K562 (cell line): ENCODE data around the gene NECAB2. TPM values are rescaled to one million over a fixed set of nuclear protein-coding genes. Genes with fewer than 3 reads are reported as not detected.

Experiments
- ATAC-seq: fragments of 200-7000 bp; cut with Tn5 transposase; 3 replicates; pipeline ENCODE4 v1.9.1; 2020; ENCODE audit warnings: moderate library complexity
- BruUV-seq: library from RNA; stranded (reverse); fragments of 400-500 nt; replicated peaks from 2 replicates; lab custom pipeline; 2021; lab: Mats Ljungman, UMichigan
- CTCF ChIA-PET: fragments of 300-600 bp; formaldehyde crosslinking; extraction: SDS; loops from one replicate; lab custom pipeline; 2021; ENCODE audit warnings: low intra/inter-chr PET ratio; lab: Yijun Ruan, JAX
- POLR2A ChIA-PET: fragments of 300-600, 350-650 bp; sonication (Branson Sonifier 250); formaldehyde crosslinking; extraction: SDS; loops from one replicate; lab custom pipeline; 2021; ENCODE audit warnings: antibody characterized with exemption, inconsistent platforms; lab: Yijun Ruan, JAX
- DNase-seq, 4 experiments: peaks; one replicate each; pipeline versions ENCODE4 v3.0.0 to v3.0.0-alpha.2; 2011 to 2018; ENCODE audit warnings: low spot score in 3 of 4, mixed read lengths in 3 of 4; ENCODE audit errors: extremely low read depth in 1 of 4
- FAIRE-seq: peaks from 2 replicates; lab custom pipeline; 2011; peaks lifted over from hg19 to GRCh38; lab: Jason Lieb, UNC
- H2AFZ ChIP-seq: 2 replicates; pipeline ENCODE4 v1.6.0; 2011; ENCODE audit warnings: low read depth, low read length, control low read depth, inconsistent platforms
- H3K27ac ChIP-seq: fragments of 200-600 bp; 3 replicates; pipeline ENCODE4 v1.8.0; 2011; ENCODE audit warnings: low read depth, mild to moderate bottlenecking, control low read depth, inconsistent platforms, low read length, moderate library complexity, mixed read lengths; ENCODE audit errors: extremely low read depth
- H3K27me3 ChIP-seq, 2 experiments: fragments of 300-600 bp in 1 of 2; 2 replicates in 1 of 2; 3 replicates in 1 of 2; pipeline versions ENCODE4 v1.6.0 to v1.8.0; 2011; ENCODE audit warnings: inconsistent platforms in 2 of 2, low read length in 2 of 2, mild to moderate bottlenecking in 1 of 2, mixed read lengths in 1 of 2, moderate library complexity in 1 of 2; ENCODE audit not compliant: control insufficient read depth in 2 of 2, insufficient read depth in 2 of 2
- H3K36me3 ChIP-seq: fragments of 300-600 bp; 3 replicates; pipeline ENCODE4 v1.8.0; 2011; ENCODE audit warnings: mild to moderate bottlenecking, low read length, inconsistent platforms; ENCODE audit not compliant: control insufficient read depth, insufficient read depth
- H3K4me1 ChIP-seq, 2 experiments: fragments of 200-600 bp in 1 of 2; replicated peaks in 1 of 2; 2 replicates in 1 of 2; 3 replicates in 1 of 2; pipeline versions ENCODE4 v1.5.1 to v1.8.0; 2011; ENCODE audit warnings: inconsistent platforms in 2 of 2, low read length in 2 of 2, mild to moderate bottlenecking in 1 of 2, mixed read lengths in 1 of 2, moderate library complexity in 1 of 2; ENCODE audit not compliant: control insufficient read depth in 2 of 2, insufficient read depth in 2 of 2
- H3K4me2 ChIP-seq: 2 replicates; pipeline ENCODE4 v1.6.1; 2011; ENCODE audit warnings: low read length, control low read depth, inconsistent platforms, mixed read lengths; ENCODE audit not compliant: insufficient read depth
- H3K4me3 ChIP-seq: fragments of 200-600 bp; sonication (generic), shearing (Covaris generic); 2 replicates; pipeline ENCODE4 v1.5.1; 2016; ENCODE audit warnings: control low read depth, inconsistent platforms
- H3K79me2 ChIP-seq: fragments of 200-600 bp; 3 replicates; pipeline ENCODE4 v1.8.0; 2011; ENCODE audit warnings: low read length, inconsistent platforms; ENCODE audit not compliant: control insufficient read depth, insufficient read depth
- H3K9ac ChIP-seq, 2 experiments: 2 replicates each; pipeline versions ENCODE4 v1.6.0 to v1.6.1; 2011; ENCODE audit warnings: low read depth in 2 of 2, low read length in 2 of 2, control low read depth in 1 of 2, inconsistent platforms in 1 of 2, mild to moderate bottlenecking in 1 of 2, mixed read lengths in 1 of 2; ENCODE audit not compliant: insufficient read depth in 1 of 2
- H3K9me1 ChIP-seq: one replicate; pipeline ENCODE4 v1.6.0; 2011; ENCODE audit warnings: inconsistent platforms, mild to moderate bottlenecking, low read length, moderate library complexity; ENCODE audit not compliant: control insufficient read depth, insufficient read depth
- H3K9me3 ChIP-seq: replicated peaks from 2 replicates; pipeline ENCODE4 v1.5.1; 2011; ENCODE audit warnings: low read depth, low read length, inconsistent platforms; ENCODE audit not compliant: control insufficient read depth, insufficient read depth
- H4K20me1 ChIP-seq: replicated peaks from 2 replicates; pipeline ENCODE4 v1.6.1; 2011; ENCODE audit warnings: low read length, inconsistent platforms, mixed read lengths; ENCODE audit not compliant: control insufficient read depth, insufficient read depth
- ELK1 ChIP-seq: sonication (generic); formaldehyde crosslinking; IDR thresholded peaks from 2 replicates; pipeline ENCODE4 v1.8.1; 2022; ENCODE audit warnings: missing genetic modification reagents
- MAX ChIP-seq: sonication (generic); formaldehyde crosslinking; IDR thresholded peaks from 2 replicates; pipeline ENCODE4 v1.9.0; 2022; ENCODE audit warnings: mild to moderate bottlenecking, missing genetic modification reagents
- MCM5 ChIP-seq: fragments of 450-650 bp; IDR thresholded peaks from 2 replicates; pipeline ENCODE4 v1.6.1; 2016; ENCODE audit warnings: low read depth
- MXD1 ChIP-seq: fragments of 250-450 bp; sonication (Bioruptor Pico); IDR thresholded peaks from 2 replicates; pipeline ENCODE4 v1.8.0; 2021; ENCODE audit warnings: borderline replicate concordance, mild to moderate bottlenecking, moderate library complexity; ENCODE audit not compliant: poor library complexity, severe bottlenecking
- PCBP1 ChIP-seq: fragments of 200-400 bp; formaldehyde crosslinking; IDR thresholded peaks from 2 replicates; pipeline ENCODE4 v1.6.1; 2018; ENCODE audit warnings: mild to moderate bottlenecking, low read depth, low read length; ENCODE audit not compliant: poor library complexity, severe bottlenecking
- RBM39 ChIP-seq: fragments of 200-400 bp; formaldehyde crosslinking; optimal IDR thresholded peaks from 2 replicates; pipeline ENCODE3; 2018; ENCODE audit warnings: low read depth, low read length
- SREBF2 ChIP-seq: sonication (generic); formaldehyde crosslinking; IDR thresholded peaks from 2 replicates; pipeline ENCODE4 v1.4.0; 2020; ENCODE audit warnings: mild to moderate bottlenecking, missing genetic modification reagents
- ZBTB34 ChIP-seq: fragments of 250-450 bp; sonication (Bioruptor Pico); IDR thresholded peaks from 2 replicates; pipeline ENCODE4 v1.8.0; 2021; ENCODE audit warnings: mild to moderate bottlenecking, moderate library complexity
- ZBTB8A ChIP-seq: fragments of 450-650 bp; IDR thresholded peaks from 2 replicates; pipeline ENCODE4 v1.6.1; 2018; ENCODE audit warnings: mild to moderate bottlenecking, moderate library complexity; ENCODE audit not compliant: partially characterized antibody
- ZNF24 ChIP-seq: fragments of 450-650 bp; IDR thresholded peaks from 2 replicates; pipeline ENCODE4 v1.6.1; 2016
- WGBS: fragments of 100-300 bp; shearing (Covaris generic); methylation state at CpG from one replicate; pipeline ENCODE4 v1.1.6; 2016; ENCODE audit warnings: low coverage, mixed read lengths; ENCODE audit not compliant: insufficient coverage; ENCODE audit errors: missing lambda C conversion rate; 5-methylcytosine and 5-hydroxymethylcytosine counted together
- in situ Hi-C: fragments of 300-500 bp; cut with MboI; formaldehyde crosslinking; loops from 4 replicates; pipeline ENCODE4 v1.15.0; 2018; ENCODE audit warnings: inconsistent platforms, mixed read lengths
- intact Hi-C: fragments of 100-400 bp; cut with micrococcal nuclease; formaldehyde crosslinking; loops from 2 replicates; pipeline ENCODE4 v1.14.2; 2022
- polyA plus RNA-seq, 8 experiments: library from polyadenylated mRNA; depleted of rRNA in 4 of 8; stranded (reverse) in 5 of 8; unstranded in 3 of 8; fragments of >200 nt; fragmentation: Nextera tagmentation in 2 of 8; fragmentation: Illumina TruSeq in 1 of 8; extraction: Ambion mirVana in 2 of 8; extraction: Trizol in 1 of 8; gene quantifications; 2 replicates each; pipeline versions ENCODE4 v1.2.1 to v1.2.3, GENCODE V29; 2011 to 2014; ENCODE audit warnings: inconsistent platforms in 1 of 8, missing spikeins in 1 of 8
- total RNA-seq, 7 experiments: library from RNA; depleted of rRNA in 6 of 7; stranded (reverse); fragments of >200 nt in 6 of 7; fragmentation: Illumina TruSeq in 2 of 7; extraction: Trizol in 2 of 7; gene quantifications; 2 replicates each; pipeline versions ENCODE4 v1.2.1 to v1.2.3, GENCODE V29; 2011 to 2021; ENCODE audit warnings: low replicate concordance in 1 of 7

The NECAB2 gene
- total and polyA plus RNA-seq, 9 of the 15 experiments (the other 6 are each of a cell fraction or from before 2014, with no cell fraction given): 0.03 to 0.28 TPM; not detected in 7

- H3K9me3 ChIP-seq: no peaks in the 10 kb centered on the region
- TF ChIP-seq MCM5 (no peak), SREBF2 (no peak), ZBTB34 (CRISPR knock-in tag) (no peak), ELK1 (no peak), ZBTB8A (no peak), RBM39 (no peak), MAX (CRISPR knock-in tag) (no peak), MXD1 (CRISPR knock-in tag) (no peak), PCBP1 (no peak), ZNF24 (no peak)
- H3K27ac ChIP-seq: no peak overlapping the region
- no peak overlapping the region for H2AFZ ChIP-seq
- FAIRE-seq (no peak), DNase-seq (no peak), ATAC-seq (no peak)
- no peaks in the 10 kb centered on the region for H3K9me1 ChIP-seq
- ChIA-PET CTCF (interaction anchor here (1.1 kb wide), 1 partner anchor 102 kb away, joined by 4 read pairs; no protein-coding TSS in a partner anchor), POLR2A (interaction anchor here (0.6 kb wide), 2 partner anchors 7 to 314 kb away, joined by 3 to 4 read pairs; no protein-coding TSS in a partner anchor)
- no peak overlapping the region for H3K9ac ChIP-seq
- H3K4me3 ChIP-seq: no peak overlapping the region
- BruUV-seq: no TSS peak
- intact Hi-C loops (no loop called here), in situ Hi-C loops (no loop called here)
- peaks cover 0 to 32% of the 10 kb centered on the region in 2 experiments; a peak in 2 of 5 replicates for H3K4me1 ChIP-seq
- H3K27me3 ChIP-seq: no peaks in the 10 kb centered on the region
- WGBS: 82% methylated on average over 27 of the region's 29 CpGs
- H3K4me2 ChIP-seq: no peak overlapping the region
- peaks cover 11% of the 10 kb centered on the region for H4K20me1 ChIP-seq
- peaks cover 5% of the 10 kb centered on the region; the same call in 1 of the 3 replicates for H3K36me3 ChIP-seq
- no peaks in the 10 kb centered on the region for H3K79me2 ChIP-seq
Measured at GRCh38 chr16:83960521-83961249, 7.4 kb upstream of the NECAB2 start.
